Muscle of leg (tissue), 11 donors: ENCODE results near the gene SLC35C1. TPM values are rescaled to one million over a fixed set of nuclear protein-coding genes. Genes with fewer than 3 reads are reported as not detected.
"Not testable (repeated sequence)": the region's sequence is repeated elsewhere in the genome, so short reads cannot be mapped to it uniquely, and the experiment has no call there.

Experiments used
- DNase-seq: peaks from one replicate; pipeline ENCODE4 v3.0.0; 2013
- H3K27ac ChIP-seq: one replicate; pipeline ENCODE4 v1.5.1; 2013; ENCODE audit warnings: mild to moderate bottlenecking, low read length, control low read depth
- H3K27me3 ChIP-seq: one replicate; pipeline ENCODE4 v1.6.1; 2013; ENCODE audit warnings: low read length; ENCODE audit not compliant: control insufficient read depth, insufficient read depth
- H3K36me3 ChIP-seq: one replicate; pipeline ENCODE4 v1.6.1; 2013; ENCODE audit warnings: low read length; ENCODE audit not compliant: control insufficient read depth, insufficient read depth
- H3K4me1 ChIP-seq: one replicate; pipeline ENCODE4 v1.6.1; 2013; ENCODE audit warnings: low read length; ENCODE audit not compliant: control insufficient read depth, insufficient read depth
- H3K4me3 ChIP-seq: one replicate; pipeline ENCODE4 v1.5.1; 2013; ENCODE audit warnings: low read length, control low read depth
- H3K9me3 ChIP-seq: replicated peaks from 2 replicates; pipeline ENCODE4 v1.6.1; 2013; ENCODE audit warnings: low read depth, low read length; ENCODE audit not compliant: control insufficient read depth
- WGBS: methylation state at CpG from one replicate; pipeline ENCODE4 v1.1.5; 2013; ENCODE audit warnings: missing lambda C conversion rate; ENCODE audit not compliant: insufficient coverage; 5-methylcytosine and 5-hydroxymethylcytosine counted together
- polyA plus RNA-seq, 8 donors: library from polyadenylated mRNA; unstranded; fragments of 120-200 nt; gene quantifications; one replicate each; pipeline versions ENCODE4 v1.2.1 to v1.2.3, GENCODE V29; 2013; ENCODE audit warnings: inconsistent platforms in 1 of 8, low replicate concordance in 1 of 8; ENCODE audit not compliant: insufficient read length in 8 of 8, insufficient read depth in 1 of 8
- total RNA-seq: library from RNA; stranded (reverse); fragments of 120-200 nt; gene quantifications from one replicate; pipeline ENCODE4 v1.2.4, GENCODE V29; 2013

SLC35C1 gene
- total and polyA plus RNA-seq, 9 donors, result 2.9 to 11.6 (median 8.6) TPM

DNA sequence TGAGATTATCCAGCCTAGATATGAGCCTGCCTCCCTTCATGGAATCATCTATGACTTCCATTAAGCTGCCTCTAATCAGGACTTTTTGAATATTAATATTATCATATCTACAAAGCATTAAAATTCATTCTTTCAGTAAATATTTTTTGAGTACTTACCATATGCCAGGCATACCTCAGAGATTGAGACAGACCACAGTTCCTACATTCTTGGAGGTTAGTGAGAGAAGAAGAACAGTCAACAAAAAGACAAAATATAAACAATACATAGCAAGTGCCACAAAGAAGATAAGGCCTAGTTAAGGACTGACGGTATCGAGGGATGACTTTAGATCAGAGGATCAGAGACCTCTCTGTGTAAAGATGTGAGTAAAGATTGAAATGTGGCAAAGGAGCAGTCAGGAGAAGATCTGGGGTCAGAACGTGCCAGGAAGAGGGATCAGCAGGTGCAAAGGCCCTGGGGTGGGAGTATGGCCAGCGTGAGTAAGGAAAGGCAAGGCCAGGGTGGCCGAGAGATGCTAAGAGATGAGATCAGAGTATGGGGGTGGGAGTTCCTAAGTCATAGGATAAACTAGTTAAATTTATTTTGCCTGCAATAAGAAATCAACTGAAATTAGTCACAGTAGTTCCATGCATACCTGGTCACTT lies 15.4 kb downstream of the SLC35C1 start:
- no peaks in the 10 kb centered on the region for H3K9me3 ChIP-seq
- no peak overlapping the region for H3K27ac ChIP-seq
- H3K36me3 ChIP-seq, result no peaks in the 10 kb centered on the region
- no peaks in the 10 kb centered on the region for H3K4me1 ChIP-seq
- H3K4me3 ChIP-seq, result no peak overlapping the region
- 87% methylated on average over 3 of the region's 5 CpGs for WGBS
- H3K27me3 ChIP-seq, result no peaks in the 10 kb centered on the region
- no peak for DNase-seq

DNA sequence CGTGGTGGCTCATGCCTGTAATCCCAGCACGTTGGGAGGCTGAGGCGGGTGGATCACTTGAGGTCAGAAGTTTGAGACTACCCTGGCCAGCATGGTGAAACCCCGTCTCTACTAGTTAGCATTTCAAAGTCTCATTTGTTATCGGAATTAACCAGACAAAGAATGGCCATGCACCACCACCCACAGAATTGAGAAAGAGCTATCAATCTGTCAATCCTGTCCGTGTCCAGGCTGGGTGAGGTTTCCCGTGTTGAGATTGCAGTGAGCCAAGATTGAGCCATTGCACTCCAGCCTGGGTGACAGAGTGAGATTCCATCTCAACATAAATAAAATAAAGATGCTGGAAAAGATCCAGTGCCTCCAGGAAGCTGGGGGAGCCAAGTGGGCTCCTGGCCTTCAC lies 21.5 kb downstream of the SLC35C1 start:
- DNase-seq, H3K36me3 ChIP-seq, H3K27me3 ChIP-seq, H3K27ac ChIP-seq, H3K9me3 ChIP-seq, H3K4me1 ChIP-seq, H3K4me3 ChIP-seq: not testable (repeated sequence)
- 67% methylated on average over 2 of the region's 7 CpGs for WGBS

DNA sequence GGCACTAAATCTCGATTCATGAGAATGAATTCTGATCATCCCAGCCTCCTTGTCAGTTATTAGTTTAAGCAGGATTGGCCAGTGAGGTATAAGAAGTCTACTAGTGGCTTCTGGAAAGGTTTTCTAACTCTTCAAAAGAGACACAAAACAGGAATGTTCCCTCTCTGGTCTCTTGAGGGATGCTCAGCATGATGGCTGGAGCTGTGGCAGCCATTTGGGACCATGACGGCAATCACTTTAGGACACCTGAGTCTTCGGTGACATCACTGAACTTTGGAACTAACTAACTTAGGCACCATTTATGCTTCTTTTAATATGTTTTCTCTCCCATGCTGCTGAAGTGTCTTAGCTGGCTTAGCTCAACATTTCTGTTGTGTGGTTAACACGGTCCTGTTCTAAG lies 22.2 kb downstream of the SLC35C1 start:
- H3K4me1 ChIP-seq, result no peaks in the 10 kb centered on the region
- WGBS, result 87% methylated on average over 4 of the region's 4 CpGs

DNA sequence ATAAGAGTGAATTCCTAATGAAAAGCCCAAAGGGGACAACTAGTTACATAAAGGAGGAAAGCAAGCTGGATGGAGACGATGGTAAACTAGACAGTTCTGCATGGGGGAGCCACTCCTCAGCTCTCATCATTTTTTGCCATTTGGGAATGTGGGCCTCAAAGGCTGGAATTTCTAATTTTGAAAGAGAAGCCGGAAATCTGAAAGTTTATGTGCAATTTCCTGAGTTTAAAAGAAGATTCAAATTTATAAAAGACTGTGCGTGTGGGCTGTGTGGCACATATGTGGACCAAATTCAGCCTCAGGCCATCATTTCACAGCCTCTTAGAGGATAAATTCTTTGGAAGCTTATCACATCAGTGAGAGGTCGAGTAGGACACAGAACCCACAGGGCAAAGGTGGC lies 24.0 kb downstream of the SLC35C1 start:
- no peak for DNase-seq
- H3K27me3 ChIP-seq, result peaks cover 2% of the 10 kb centered on the region
- H3K27ac ChIP-seq, result no peak overlapping the region
- no peaks in the 10 kb centered on the region for H3K4me1 ChIP-seq
- WGBS, result 67% methylated on average over 1 of the region's 4 CpGs
- no peaks in the 10 kb centered on the region for H3K36me3 ChIP-seq
- no peak overlapping the region for H3K4me3 ChIP-seq
- no peaks in the 10 kb centered on the region for H3K9me3 ChIP-seq

More for the DNA sequence above, 22.2 kb downstream of the SLC35C1 start:
- Histone ChIP-seq H3K36me3 (no peaks in the 10 kb centered on the region), H3K9me3 (no peaks in the 10 kb centered on the region), H3K27me3 (peaks cover 2% of the 10 kb centered on the region), H3K4me3 (no peak overlapping the region), H3K27ac (no peak overlapping the region)
- no peak for DNase-seq

DNA sequence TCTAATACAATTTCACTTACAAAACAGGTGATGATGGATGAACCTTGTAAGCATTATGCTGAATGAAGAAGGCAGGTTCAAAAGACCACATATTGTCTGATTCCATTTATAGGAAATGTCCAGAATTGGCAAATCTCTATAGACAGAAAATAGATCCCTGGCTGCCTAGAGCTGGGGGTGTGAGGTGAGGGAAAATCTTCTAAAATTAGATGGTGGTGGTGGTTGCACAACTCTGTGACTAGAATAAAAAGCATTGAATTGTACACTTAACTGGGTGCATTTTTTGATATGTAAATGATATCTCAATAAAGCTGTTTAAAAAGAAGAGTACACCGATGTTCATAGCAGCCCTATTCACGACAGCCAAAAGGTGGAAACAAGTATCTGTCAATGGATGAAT lies 25.6 kb downstream of the SLC35C1 start:
- DNase-seq, result no peak
- WGBS, result 100% methylated on average over 2 of the region's 2 CpGs
- H3K4me3 ChIP-seq, result no peak overlapping the region
- peaks cover 5% of the 10 kb centered on the region for H3K27me3 ChIP-seq
- no peaks in the 10 kb centered on the region for H3K4me1 ChIP-seq
- H3K27ac ChIP-seq, result no peak overlapping the region
- H3K36me3 ChIP-seq, result no peaks in the 10 kb centered on the region
- no peaks in the 10 kb centered on the region for H3K9me3 ChIP-seq

DNA sequence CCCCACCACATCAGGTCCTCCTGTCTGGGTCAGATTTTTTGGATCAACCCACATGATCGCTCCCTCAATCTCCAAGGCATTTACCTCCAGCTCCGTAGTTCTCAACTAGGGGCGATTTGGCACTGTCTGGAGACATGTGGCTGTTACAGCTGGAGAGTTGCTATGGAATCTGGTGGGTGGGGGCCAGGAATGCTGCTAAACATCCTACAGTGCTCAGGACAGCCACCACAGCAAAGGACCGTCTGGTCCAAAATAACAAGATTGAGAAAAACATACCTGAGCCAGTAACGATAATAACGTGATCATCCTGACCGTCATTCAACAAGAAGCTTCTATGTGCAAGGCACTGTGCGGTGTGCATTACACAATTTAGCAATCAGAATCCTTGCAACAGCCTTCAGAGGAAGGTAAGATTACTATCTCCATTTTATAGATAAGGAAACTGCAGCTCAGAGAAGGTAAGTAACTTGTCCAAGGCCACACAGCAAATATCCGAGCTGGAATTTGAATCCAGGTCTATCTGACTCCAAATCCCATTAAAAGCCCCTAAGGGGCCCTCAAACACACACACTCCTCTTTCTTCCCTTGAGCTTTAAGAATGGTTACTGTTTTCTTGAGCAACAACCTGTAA lies 28.0 kb downstream of the SLC35C1 start:
- DNase-seq, result peak; percentile 51
- WGBS, result 0% methylated on average over 1 of the region's 9 CpGs

DNA sequence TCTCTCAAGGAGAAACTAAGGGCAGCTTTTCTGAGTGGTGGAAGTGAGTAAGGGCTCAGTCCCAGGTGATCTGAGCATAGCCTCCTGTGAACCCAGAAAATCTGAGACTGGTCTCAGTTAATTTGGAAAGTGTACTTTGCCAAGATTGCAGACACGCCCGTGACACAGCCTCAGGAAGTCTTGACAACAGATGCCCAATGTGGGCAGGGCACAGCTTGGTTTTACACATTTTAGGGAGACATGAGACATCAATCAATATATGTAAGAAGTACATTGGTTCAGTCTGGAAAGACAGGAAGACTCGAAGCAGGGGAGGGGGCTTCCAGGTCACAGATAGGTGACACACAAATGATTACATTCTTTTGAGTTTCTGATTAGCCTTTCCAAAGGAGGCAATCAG lies 28.8 kb downstream of the SLC35C1 start:
- H3K36me3 ChIP-seq, result no peaks in the 10 kb centered on the region
- H3K4me3 ChIP-seq, result no peak overlapping the region
- no peaks in the 10 kb centered on the region for H3K9me3 ChIP-seq
- no peaks in the 10 kb centered on the region for H3K4me1 ChIP-seq
- peaks cover 3% of the 10 kb centered on the region for H3K27me3 ChIP-seq
- no peak overlapping the region for H3K27ac ChIP-seq
- DNase-seq, result no peak
- 53% methylated on average over 2 of the region's 3 CpGs for WGBS

More for the DNA sequence above, 28.0 kb downstream of the SLC35C1 start:
- H3K4me3 ChIP-seq, result no peak overlapping the region
- no peaks in the 10 kb centered on the region for H3K9me3 ChIP-seq
- no peaks in the 10 kb centered on the region for H3K36me3 ChIP-seq
- H3K27me3 ChIP-seq, result peaks cover 3% of the 10 kb centered on the region
- no peak overlapping the region for H3K27ac ChIP-seq
- H3K4me1 ChIP-seq, result no peaks in the 10 kb centered on the region

DNA sequence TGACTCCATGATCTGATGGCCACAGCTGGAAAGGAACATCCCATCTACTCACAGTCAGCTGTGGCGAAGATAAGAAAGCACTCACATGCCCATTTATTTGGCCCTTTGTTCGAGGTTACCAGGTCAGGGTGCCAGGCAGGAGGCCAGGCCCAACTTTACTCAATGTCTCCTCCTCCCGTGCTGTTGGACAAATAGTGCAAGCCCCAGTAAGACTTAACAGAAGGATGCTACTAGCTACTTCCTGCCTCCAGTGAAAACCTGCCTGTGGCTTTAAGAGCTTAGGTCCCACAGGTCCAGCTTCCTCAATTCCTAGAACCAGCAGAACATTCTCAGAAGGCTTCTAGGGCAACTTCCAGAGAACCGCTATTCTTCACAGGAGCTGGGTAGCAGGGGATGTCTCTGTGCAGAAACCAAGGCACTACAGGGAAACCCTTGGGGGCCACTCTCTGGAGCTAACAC lies 29.4 kb downstream of the SLC35C1 start:
- Histone ChIP-seq H3K36me3 (no peaks in the 10 kb centered on the region), H3K27ac (no peak overlapping the region), H3K4me1 (no peaks in the 10 kb centered on the region), H3K27me3 (peaks cover 3% of the 10 kb centered on the region), H3K4me3 (no peak overlapping the region), H3K9me3 (no peaks in the 10 kb centered on the region)
- DNase-seq, result peak; percentile 48
- WGBS, result 52% methylated on average over 3 of the region's 4 CpGs

DNA sequence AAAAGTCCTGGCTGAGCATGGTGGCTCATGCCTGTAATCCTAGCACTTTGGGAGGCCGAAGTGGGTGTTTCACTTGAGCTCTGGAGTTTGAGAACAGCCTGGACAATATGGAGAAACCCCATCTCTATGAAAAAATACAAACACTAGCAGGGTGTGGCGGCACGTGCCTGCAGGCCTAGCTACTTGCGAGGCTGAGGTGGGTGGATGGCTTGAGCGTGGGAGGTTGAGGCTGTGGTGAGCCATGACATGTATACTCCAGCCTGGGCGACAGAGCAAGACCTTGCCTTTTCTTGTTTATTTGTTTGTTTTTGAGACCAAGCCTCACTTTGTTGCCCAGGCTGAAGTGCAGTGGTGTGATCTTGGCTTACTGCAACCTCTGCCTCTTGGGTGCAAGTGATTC lies 34.3 kb downstream of the SLC35C1 start:
- peaks cover 3% of the 10 kb centered on the region for H3K27me3 ChIP-seq
- H3K27ac ChIP-seq, result no peak overlapping the region
- DNase-seq, result no peak
- no peaks in the 10 kb centered on the region for H3K4me1 ChIP-seq
- WGBS, result 88% methylated on average over 5 of the region's 6 CpGs
- H3K36me3 ChIP-seq, result no peaks in the 10 kb centered on the region
- H3K9me3 ChIP-seq, result no peaks in the 10 kb centered on the region
- no peak overlapping the region for H3K4me3 ChIP-seq

DNA sequence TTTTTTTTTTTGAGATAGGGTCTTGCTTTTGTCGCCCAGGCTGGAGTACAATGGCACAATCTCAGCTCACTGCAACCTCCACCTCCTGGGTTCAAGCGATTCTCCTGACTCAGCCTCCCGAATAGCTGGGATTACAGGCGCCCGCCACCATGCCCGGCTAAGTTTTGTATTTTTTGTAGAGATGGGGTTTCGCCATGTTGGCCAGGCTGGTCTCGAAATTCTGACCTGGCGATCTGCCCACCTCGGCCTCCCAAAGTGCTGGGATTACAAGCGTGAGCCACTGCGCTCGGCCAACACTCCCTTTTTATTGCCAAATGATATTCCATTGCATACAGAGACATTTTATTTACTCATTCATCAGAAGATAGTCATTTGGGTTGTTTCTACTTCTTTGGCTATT lies 35.3 kb downstream of the SLC35C1 start:
- not testable (repeated sequence) for DNase-seq, H3K4me1 ChIP-seq, H3K9me3 ChIP-seq, H3K27ac ChIP-seq, H3K36me3 ChIP-seq, H3K27me3 ChIP-seq, H3K4me3 ChIP-seq
- WGBS, result 87% methylated on average over 8 of the region's 13 CpGs
